Measurements from ENCODE around the gene C16orf92. TPM values are rescaled to one million over a fixed set of nuclear protein-coding genes. Genes with fewer than 3 reads are reported as not detected.

C16orf92 gene
- total and polyA plus RNA-seq, 2 experiments from 2014 or later = 0.34 TPM; not detected in 1

DNA sequence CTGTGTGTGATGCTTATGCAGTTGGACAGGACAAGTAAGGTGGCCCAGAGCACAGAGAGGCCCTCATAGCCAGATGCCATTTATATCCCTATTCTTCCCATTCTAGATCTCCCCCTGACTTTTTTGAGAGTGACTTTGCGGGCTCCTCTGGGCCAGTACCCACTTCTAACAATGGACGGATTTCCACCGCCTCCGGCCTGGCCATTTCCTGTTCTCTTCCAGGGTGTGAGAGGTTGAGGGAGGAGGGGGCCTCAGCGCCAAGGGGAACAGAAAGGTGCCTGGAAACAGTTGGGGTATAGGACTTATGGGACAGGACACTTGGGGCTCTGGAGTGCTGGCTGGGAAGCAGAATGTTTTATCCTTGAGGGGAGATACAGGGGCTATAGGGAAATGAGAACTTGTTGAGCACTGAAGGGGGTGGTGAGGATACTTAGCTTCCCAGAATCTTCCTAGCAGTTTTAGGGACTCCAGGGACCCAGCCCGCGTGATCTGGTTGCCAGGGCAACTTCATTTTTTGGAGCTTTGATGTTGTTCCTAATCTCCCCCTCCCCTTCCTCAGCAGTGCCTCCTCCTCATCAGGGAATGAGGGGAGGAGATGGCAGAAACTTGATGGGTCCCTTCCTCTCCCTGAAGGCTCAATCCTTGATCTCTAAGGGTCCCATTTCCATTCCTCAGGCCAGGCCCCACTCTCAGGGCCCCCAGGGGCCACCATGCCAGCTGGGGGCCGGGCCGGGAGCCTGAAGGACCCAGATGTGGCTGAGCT lies 45.8 kb upstream of the C16orf92 start (continued):
- TF ChIP-seq, protein P1, sequence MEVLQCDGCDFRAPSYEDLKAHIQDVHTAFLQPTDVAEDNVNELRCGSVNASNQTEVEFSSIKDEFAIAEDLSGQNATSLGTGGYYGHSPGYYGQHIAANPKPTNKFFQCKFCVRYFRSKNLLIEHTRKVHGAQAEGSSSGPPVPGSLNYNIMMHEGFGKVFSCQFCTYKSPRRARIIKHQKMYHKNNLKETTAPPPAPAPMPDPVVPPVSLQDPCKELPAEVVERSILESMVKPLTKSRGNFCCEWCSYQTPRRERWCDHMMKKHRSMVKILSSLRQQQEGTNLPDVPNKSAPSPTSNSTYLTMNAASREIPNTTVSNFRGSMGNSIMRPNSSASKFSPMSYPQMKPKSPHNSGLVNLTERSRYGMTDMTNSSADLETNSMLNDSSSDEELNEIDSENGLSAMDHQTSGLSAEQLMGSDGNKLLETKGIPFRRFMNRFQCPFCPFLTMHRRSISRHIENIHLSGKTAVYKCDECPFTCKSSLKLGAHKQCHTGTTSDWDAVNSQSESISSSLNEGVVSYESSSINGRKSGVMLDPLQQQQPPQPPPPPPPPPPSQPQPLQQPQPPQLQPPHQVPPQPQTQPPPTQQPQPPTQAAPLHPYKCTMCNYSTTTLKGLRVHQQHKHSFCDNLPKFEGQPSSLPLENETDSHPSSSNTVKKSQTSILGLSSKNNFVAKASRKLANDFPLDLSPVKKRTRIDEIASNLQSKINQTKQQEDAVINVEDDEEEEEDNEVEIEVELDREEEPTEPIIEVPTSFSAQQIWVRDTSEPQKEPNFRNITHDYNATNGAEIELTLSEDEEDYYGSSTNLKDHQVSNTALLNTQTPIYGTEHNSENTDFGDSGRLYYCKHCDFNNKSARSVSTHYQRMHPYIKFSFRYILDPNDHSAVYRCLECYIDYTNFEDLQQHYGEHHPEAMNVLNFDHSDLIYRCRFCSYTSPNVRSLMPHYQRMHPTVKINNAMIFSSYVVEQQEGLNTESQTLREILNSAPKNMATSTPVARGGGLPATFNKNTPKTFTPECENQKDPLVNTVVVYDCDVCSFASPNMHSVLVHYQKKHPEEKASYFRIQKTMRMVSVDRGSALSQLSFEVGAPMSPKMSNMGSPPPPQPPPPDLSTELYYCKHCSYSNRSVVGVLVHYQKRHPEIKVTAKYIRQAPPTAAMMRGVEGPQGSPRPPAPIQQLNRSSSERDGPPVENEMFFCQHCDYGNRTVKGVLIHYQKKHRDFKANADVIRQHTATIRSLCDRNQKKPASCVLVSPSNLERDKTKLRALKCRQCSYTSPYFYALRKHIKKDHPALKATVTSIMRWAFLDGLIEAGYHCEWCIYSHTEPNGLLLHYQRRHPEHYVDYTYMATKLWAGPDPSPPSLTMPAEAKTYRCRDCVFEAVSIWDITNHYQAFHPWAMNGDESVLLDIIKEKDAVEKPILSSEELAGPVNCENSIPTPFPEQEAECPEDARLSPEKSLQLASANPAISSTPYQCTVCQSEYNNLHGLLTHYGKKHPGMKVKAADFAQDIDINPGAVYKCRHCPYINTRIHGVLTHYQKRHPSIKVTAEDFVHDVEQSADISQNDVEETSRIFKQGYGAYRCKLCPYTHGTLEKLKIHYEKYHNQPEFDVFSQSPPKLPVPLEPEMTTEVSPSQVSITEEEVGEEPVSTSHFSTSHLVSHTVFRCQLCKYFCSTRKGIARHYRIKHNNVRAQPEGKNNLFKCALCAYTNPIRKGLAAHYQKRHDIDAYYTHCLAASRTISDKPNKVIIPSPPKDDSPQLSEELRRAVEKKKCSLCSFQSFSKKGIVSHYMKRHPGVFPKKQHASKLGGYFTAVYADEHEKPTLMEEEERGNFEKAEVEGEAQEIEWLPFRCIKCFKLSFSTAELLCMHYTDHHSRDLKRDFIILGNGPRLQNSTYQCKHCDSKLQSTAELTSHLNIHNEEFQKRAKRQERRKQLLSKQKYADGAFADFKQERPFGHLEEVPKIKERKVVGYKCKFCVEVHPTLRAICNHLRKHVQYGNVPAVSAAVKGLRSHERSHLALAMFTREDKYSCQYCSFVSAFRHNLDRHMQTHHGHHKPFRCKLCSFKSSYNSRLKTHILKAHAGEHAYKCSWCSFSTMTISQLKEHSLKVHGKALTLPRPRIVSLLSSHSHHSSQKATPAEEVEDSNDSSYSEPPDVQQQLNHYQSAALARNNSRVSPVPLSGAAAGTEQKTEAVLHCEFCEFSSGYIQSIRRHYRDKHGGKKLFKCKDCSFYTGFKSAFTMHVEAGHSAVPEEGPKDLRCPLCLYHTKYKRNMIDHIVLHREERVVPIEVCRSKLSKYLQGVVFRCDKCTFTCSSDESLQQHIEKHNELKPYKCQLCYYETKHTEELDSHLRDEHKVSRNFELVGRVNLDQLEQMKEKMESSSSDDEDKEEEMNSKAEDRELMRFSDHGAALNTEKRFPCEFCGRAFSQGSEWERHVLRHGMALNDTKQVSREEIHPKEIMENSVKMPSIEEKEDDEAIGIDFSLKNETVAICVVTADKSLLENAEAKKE (CRISPR knock-in tag; IDR thresholded peaks at IDR 0.05) = no peak
- no peak for TF ChIP-seq CTCF (conservative IDR thresholded peaks at IDR 0.05; ENCODE audit: low read depth in 2 of 2)
- no peak for TF ChIP-seq ZNF114 (CRISPR knock-in tag; IDR thresholded peaks at IDR 0.05)
- TF ChIP-seq EZH2phosphoT487 (IDR thresholded peaks at IDR 0.05; ENCODE audit: unreplicated experiment) = no peak
- no peak for TF ChIP-seq STAT1 (IDR thresholded peaks at IDR 0.05; ENCODE audit: unreplicated experiment)
- no peak for TF ChIP-seq CREB1 (CRISPR knock-in tag; IDR thresholded peaks at IDR 0.05; ENCODE audit: low read depth)
- no peak for TF ChIP-seq POLR2AphosphoS5 (IDR thresholded peaks at IDR 0.05; ENCODE audit: low read depth)
- no peak for TF ChIP-seq ETS1 (IDR thresholded peaks at IDR 0.05)
